Activated CD4-positive, alpha-beta T cell treated with anti-CD3 and anti-CD28 coated beads, Interleukin-2, amount 10 ng/mL, durations not matched to agents 7 days and 5 days (primary cell): ENCODE measurements around the gene IL36RN. TPM values are rescaled to one million over a fixed set of nuclear protein-coding genes. Genes with fewer than 3 reads are reported as not detected.

ENCODE experiments used
- CTCF ChIA-PET: fragments of 350-600 bp; sonication (Branson Sonifier 250); formaldehyde crosslinking; loops from one replicate; lab custom pipeline; 2021; ENCODE audit warnings: antibody characterized with exemption; lab: Charles Lee
- POLR2A ChIA-PET: fragments of 350-600 bp; sonication (Branson Sonifier 250); formaldehyde crosslinking; loops from one replicate; lab custom pipeline; 2021; ENCODE audit warnings: antibody characterized with exemption; lab: Charles Lee
- DNase-seq: peaks from one replicate; pipeline ENCODE4 v3.0.0-alpha.2; 2020
- H3K27ac Mint-ChIP-seq: one replicate; pipeline ENCODE4 v1.8.0; 2021; ENCODE audit warnings: mild to moderate bottlenecking, moderate library complexity, mixed read lengths
- H3K27me3 Mint-ChIP-seq: one replicate; pipeline ENCODE4 v1.8.0; 2021; ENCODE audit warnings: mixed read lengths
- H3K36me3 Mint-ChIP-seq: one replicate; pipeline ENCODE4 v1.8.0; 2021; ENCODE audit warnings: low read depth, mixed read lengths
- H3K4me1 Mint-ChIP-seq: one replicate; pipeline ENCODE4 v1.8.0; 2021; ENCODE audit warnings: mixed read lengths
- H3K4me3 Mint-ChIP-seq: one replicate; pipeline ENCODE4 v1.8.0; 2021; ENCODE audit warnings: mild to moderate bottlenecking, moderate library complexity, mixed read lengths
- H3K9me3 Mint-ChIP-seq: one replicate; pipeline ENCODE4 v1.8.0; 2021; ENCODE audit warnings: mixed read lengths
- total RNA-seq, 2 experiments: library from RNA; stranded (reverse); gene quantifications; one replicate each; pipeline ENCODE4 v1.2.3, GENCODE V29; 2021

The IL36RN gene
- not detected for total RNA-seq

GRCh38 chr2:113058998-113059960 lies at the start of gene IL36RN:
TSS of gene IL36RN (plus strand) at chr2:113059198. CDS start at chr2:113059439, 241 bp downstream.
- H3K4me3 Mint-ChIP-seq = no peak within 1 kb of the TSS
- ChIA-PET CTCF (interaction anchor here (1.4 to 2.5 kb wide), 2 partner anchors 15 to 20 kb away, joined by 3 to 10 read pairs; no protein-coding TSS in a partner anchor), POLR2A (no interaction called here)
- no peaks in the 10 kb centered on the region for H3K27me3 Mint-ChIP-seq
- H3K4me1 Mint-ChIP-seq = no peaks in the 10 kb centered on the region
- peaks cover 4% of the 10 kb centered on the region for H3K36me3 Mint-ChIP-seq
- no peak within 1 kb of the TSS for H3K27ac Mint-ChIP-seq
- DNase-seq = no peak
- peaks cover 17% of the 10 kb centered on the region for H3K9me3 Mint-ChIP-seq

GRCh38 chr2:113009622-113010021 lies 49.4 kb upstream of the IL36RN start:
- POLR2A ChIA-PET = no interaction called here
- Mint-ChIP-seq H3K27ac (no peak overlapping the region), H3K9me3 (peaks cover 8% of the 10 kb centered on the region), H3K4me1 (peaks cover 5% of the 10 kb centered on the region), H3K27me3 (peaks cover 3% of the 10 kb centered on the region), H3K4me3 (no peak overlapping the region), H3K36me3 (no peaks in the 10 kb centered on the region)
- DNase-seq = no peak
- CTCF ChIA-PET = interaction anchor here (0.7 kb wide), 1 partner anchor 14 kb away, joined by 3 read pairs; no protein-coding TSS in a partner anchor

GRCh38 chr2:113010088-113010487 lies 48.9 kb upstream of the IL36RN start:
- no peak for DNase-seq
- ChIA-PET CTCF (interaction anchor here (0.7 kb wide), 1 partner anchor 14 kb away, joined by 3 read pairs; no protein-coding TSS in a partner anchor), POLR2A (no interaction called here)
- Mint-ChIP-seq H3K27ac (no peak overlapping the region), H3K9me3 (peaks cover 8% of the 10 kb centered on the region), H3K4me1 (peaks cover 5% of the 10 kb centered on the region), H3K4me3 (no peak overlapping the region), H3K27me3 (peaks cover 3% of the 10 kb centered on the region), H3K36me3 (no peaks in the 10 kb centered on the region)

- no peak overlapping the region for H3K4me3 Mint-ChIP-seq
- no peak overlapping the region for H3K27ac Mint-ChIP-seq
- POLR2A ChIA-PET = no interaction called here
- peaks cover 4% of the 10 kb centered on the region for H3K9me3 Mint-ChIP-seq
- DNase-seq = no peak
- peaks cover 3% of the 10 kb centered on the region for H3K27me3 Mint-ChIP-seq
- peaks cover 10% of the 10 kb centered on the region for H3K4me1 Mint-ChIP-seq
- H3K36me3 Mint-ChIP-seq = no peaks in the 10 kb centered on the region
- CTCF ChIA-PET = no interaction called here
Measured at GRCh38 chr2:113011108-113011507, 47.9 kb upstream of the IL36RN start.

GRCh38 chr2:113012436-113013335 lies 46.3 kb upstream of the IL36RN start:
- Mint-ChIP-seq H3K36me3 (no peaks in the 10 kb centered on the region), H3K9me3 (peaks cover 4% of the 10 kb centered on the region), H3K27ac (no peak overlapping the region), H3K4me1 (peaks cover 11% of the 10 kb centered on the region), H3K27me3 (peaks cover 8% of the 10 kb centered on the region), H3K4me3 (no peak overlapping the region)
- ChIA-PET CTCF (interaction anchor here (0.7 to 1.5 kb wide), 2 partner anchors 28 to 170 kb away, joined by 3 to 4 read pairs; no protein-coding TSS in a partner anchor), POLR2A (no interaction called here)
- no peak for DNase-seq

- Mint-ChIP-seq H3K27me3 (peaks cover 8% of the 10 kb centered on the region), H3K27ac (no peak overlapping the region), H3K9me3 (peaks cover 4% of the 10 kb centered on the region), H3K36me3 (no peaks in the 10 kb centered on the region), H3K4me3 (no peak overlapping the region), H3K4me1 (peaks cover 11% of the 10 kb centered on the region)
- no peak for DNase-seq
- POLR2A ChIA-PET = no interaction called here
- CTCF ChIA-PET = interaction anchor here (0.6 to 1.5 kb wide), 3 partner anchors 28 to 873 kb away, joined by 3 to 5 read pairs (median 4); no protein-coding TSS in a partner anchor
Measured at GRCh38 chr2:113013336-113013661, 45.7 kb upstream of the IL36RN start.

- ChIA-PET CTCF (interaction anchor here (1.5 kb wide), 1 partner anchor 29 kb away, joined by 3 read pairs; no protein-coding TSS in a partner anchor), POLR2A (no interaction called here)
- H3K4me1 Mint-ChIP-seq = peaks cover 11% of the 10 kb centered on the region
- peaks cover 16% of the 10 kb centered on the region for H3K27me3 Mint-ChIP-seq
- DNase-seq = no peak
- H3K27ac Mint-ChIP-seq = no peak overlapping the region
- no peaks in the 10 kb centered on the region for H3K36me3 Mint-ChIP-seq
- no peak overlapping the region for H3K4me3 Mint-ChIP-seq
- H3K9me3 Mint-ChIP-seq = peaks cover 10% of the 10 kb centered on the region
Measured at GRCh38 chr2:113014067-113014466, 44.9 kb upstream of the IL36RN start.

GRCh38 chr2:113015042-113015441 lies 44.0 kb upstream of the IL36RN start:
- POLR2A ChIA-PET = no interaction called here
- CTCF ChIA-PET = no interaction called here
- Mint-ChIP-seq H3K36me3 (no peaks in the 10 kb centered on the region), H3K27ac (no peak overlapping the region), H3K27me3 (peaks cover 16% of the 10 kb centered on the region), H3K4me3 (no peak overlapping the region), H3K9me3 (peaks cover 12% of the 10 kb centered on the region), H3K4me1 (peaks cover 11% of the 10 kb centered on the region)
- DNase-seq = no peak

GRCh38 chr2:113015655-113016054 lies 43.3 kb upstream of the IL36RN start:
- Mint-ChIP-seq H3K4me3 (no peak overlapping the region), H3K36me3 (no peaks in the 10 kb centered on the region), H3K27me3 (peaks cover 16% of the 10 kb centered on the region), H3K4me1 (peaks cover 11% of the 10 kb centered on the region), H3K9me3 (peaks cover 12% of the 10 kb centered on the region), H3K27ac (no peak overlapping the region)
- ChIA-PET CTCF (no interaction called here), POLR2A (interaction anchor here (0.6 kb wide), 1 partner anchor 53 kb away, joined by 4 read pairs; no protein-coding TSS in a partner anchor)
- no peak for DNase-seq

GRCh38 chr2:113018509-113018908 lies 40.5 kb upstream of the IL36RN start:
- Mint-ChIP-seq H3K27me3 (peaks cover 17% of the 10 kb centered on the region), H3K4me3 (no peak overlapping the region), H3K4me1 (peaks cover 7% of the 10 kb centered on the region), H3K9me3 (peaks cover 9% of the 10 kb centered on the region), H3K36me3 (no peaks in the 10 kb centered on the region), H3K27ac (no peak overlapping the region)
- DNase-seq = no peak
- POLR2A ChIA-PET = no interaction called here
- CTCF ChIA-PET = no interaction called here

- peaks cover 9% of the 10 kb centered on the region for H3K9me3 Mint-ChIP-seq
- H3K36me3 Mint-ChIP-seq = no peaks in the 10 kb centered on the region
- peaks cover 2% of the 10 kb centered on the region for H3K4me1 Mint-ChIP-seq
- no peak overlapping the region for H3K4me3 Mint-ChIP-seq
- H3K27ac Mint-ChIP-seq = no peak overlapping the region
- DNase-seq = no peak
- ChIA-PET POLR2A (no interaction called here), CTCF (interaction anchor here (0.6 kb wide), 1 partner anchor 160 kb away, joined by 3 read pairs; no protein-coding TSS in a partner anchor)
- H3K27me3 Mint-ChIP-seq = peaks cover 23% of the 10 kb centered on the region
Measured at GRCh38 chr2:113021312-113021711, 37.7 kb upstream of the IL36RN start.

- peaks cover 29% of the 10 kb centered on the region for H3K27me3 Mint-ChIP-seq
- H3K4me3 Mint-ChIP-seq = no peak overlapping the region
- H3K27ac Mint-ChIP-seq = no peak overlapping the region
- no peaks in the 10 kb centered on the region for H3K4me1 Mint-ChIP-seq
- ChIA-PET POLR2A (no interaction called here), CTCF (no interaction called here)
- DNase-seq = no peak
- peaks cover 2% of the 10 kb centered on the region for H3K9me3 Mint-ChIP-seq
- no peaks in the 10 kb centered on the region for H3K36me3 Mint-ChIP-seq
Measured at GRCh38 chr2:113024764-113025163, 34.2 kb upstream of the IL36RN start.
